Tibial nerve (tissue), 4 donors: ENCODE data around the gene EYS. TPM values are rescaled to one million over a fixed set of nuclear protein-coding genes. Genes with fewer than 3 reads are reported as not detected.

ENCODE experiments used
- DNase-seq, 2 donors: peaks; one replicate each; pipeline ENCODE4 v3.0.0-alpha.2; 2019; ENCODE audit warnings: low spot score in 2 of 2
- H3K27ac ChIP-seq, 4 donors: fragments of 200-600 bp; sonication (generic) in 3 of 4; one replicate each; pipeline ENCODE4 v1.5.1; 2017 to 2019; ENCODE audit warnings: mild to moderate bottlenecking in 1 of 4
- H3K27me3 ChIP-seq, 2 donors: fragments of 200-600 bp; sonication (generic) in 1 of 2; one replicate each; pipeline versions ENCODE4 v1.5.1 to v1.6.0; 2017 to 2019
- H3K36me3 ChIP-seq, 3 donors: fragments of 200-600 bp; sonication (generic); one replicate each; pipeline ENCODE4 v1.5.1; 2018 to 2019
- H3K4me1 ChIP-seq, 4 donors: fragments of 200-600 bp; sonication (generic) in 3 of 4; one replicate each; pipeline ENCODE4 v1.5.1; 2017 to 2019
- H3K4me3 ChIP-seq, 4 donors: fragments of 200-600 bp; sonication (generic) in 3 of 4; one replicate each; pipeline ENCODE4 v1.5.1; 2017 to 2019; ENCODE audit warnings: mild to moderate bottlenecking in 1 of 4, moderate library complexity in 1 of 4
- H3K9me3 ChIP-seq, 4 donors: fragments of 200-600 bp; sonication (generic) in 3 of 4; one replicate each; pipeline ENCODE4 v1.5.1; 2017 to 2019
- EP300 ChIP-seq, 2 donors: sonication (generic); formaldehyde crosslinking; IDR thresholded peaks; one replicate each; pipeline ENCODE4 v1.6.1; 2017; ENCODE audit warnings: antibody characterized with exemption in 2 of 2, mild to moderate bottlenecking in 1 of 2
- POLR2A ChIP-seq, 2 donors: fragments of 450-650 bp; IDR thresholded peaks; one replicate each; pipeline ENCODE4 v1.6.1; 2017; ENCODE audit warnings: antibody characterized with exemption in 2 of 2, mild to moderate bottlenecking in 2 of 2, moderate library complexity in 2 of 2
- WGBS, 2 donors: methylation state at CpG; one replicate each; pipeline ENCODE4 v1.1.5; 2018; 5-methylcytosine and 5-hydroxymethylcytosine counted together
- total RNA-seq, 4 donors: library from RNA; depleted of rRNA; stranded (reverse); fragments of >200 nt; gene quantifications; one replicate each; pipeline ENCODE4 v1.1.0, GENCODE V29; 2016
- TF ChIP-seq, protein P1 (sequence below), 5 experiments: fragments of 200-600 bp in 3 of 5; fragments of 450-650 bp in 2 of 5; sonication (generic) in 3 of 5; IDR thresholded peaks; one replicate each; pipeline ENCODE4 v1.5.1; 2016 to 2019; ENCODE audit warnings: antibody characterized with exemption in 5 of 5, mild to moderate bottlenecking in 3 of 5, moderate library complexity in 2 of 5

EYS gene
- total RNA-seq, 4 donors from 2014 or later = under 0.01 to 4.5 (median 0.39) TPM; not detected in 1

DNA sequence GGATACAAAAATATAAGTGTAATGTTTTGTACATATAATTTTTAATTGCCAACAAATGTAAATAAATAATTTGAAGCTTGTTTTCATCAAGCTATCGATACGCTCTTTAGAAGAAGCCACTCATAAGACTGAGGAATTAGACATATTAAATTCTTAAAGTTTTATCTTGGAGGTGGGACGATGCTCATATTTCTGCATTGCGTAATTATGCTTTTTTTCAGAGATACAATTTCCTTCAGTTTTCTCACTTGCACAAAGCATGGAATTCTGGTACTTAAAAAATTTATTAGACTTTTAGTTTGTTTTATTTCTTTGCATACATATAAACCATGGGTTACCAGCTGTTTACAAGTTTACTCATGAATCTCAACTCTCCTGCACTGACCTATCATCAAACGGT lies 980.0 kb downstream of the EYS start:
- Histone ChIP-seq H3K27me3 (no peaks in the 10 kb centered on the region), H3K27ac (no peak overlapping the region), H3K36me3 (no peaks in the 10 kb centered on the region), H3K9me3 (peaks cover 0 to 4% (median 0%) of the 10 kb centered on the region in 4 donors), H3K4me1 (no peaks in the 10 kb centered on the region), H3K4me3 (no peak overlapping the region)
- 92 to 95% methylated on average over 5 of the region's 5 CpGs for WGBS, 2 donors
- DNase-seq = no peak
- TF ChIP-seq POLR2A (IDR thresholded peaks at IDR 0.05) = no peak
- no peak for TF ChIP-seq EP300 (IDR thresholded peaks at IDR 0.05)
- TF ChIP-seq, protein P1, sequence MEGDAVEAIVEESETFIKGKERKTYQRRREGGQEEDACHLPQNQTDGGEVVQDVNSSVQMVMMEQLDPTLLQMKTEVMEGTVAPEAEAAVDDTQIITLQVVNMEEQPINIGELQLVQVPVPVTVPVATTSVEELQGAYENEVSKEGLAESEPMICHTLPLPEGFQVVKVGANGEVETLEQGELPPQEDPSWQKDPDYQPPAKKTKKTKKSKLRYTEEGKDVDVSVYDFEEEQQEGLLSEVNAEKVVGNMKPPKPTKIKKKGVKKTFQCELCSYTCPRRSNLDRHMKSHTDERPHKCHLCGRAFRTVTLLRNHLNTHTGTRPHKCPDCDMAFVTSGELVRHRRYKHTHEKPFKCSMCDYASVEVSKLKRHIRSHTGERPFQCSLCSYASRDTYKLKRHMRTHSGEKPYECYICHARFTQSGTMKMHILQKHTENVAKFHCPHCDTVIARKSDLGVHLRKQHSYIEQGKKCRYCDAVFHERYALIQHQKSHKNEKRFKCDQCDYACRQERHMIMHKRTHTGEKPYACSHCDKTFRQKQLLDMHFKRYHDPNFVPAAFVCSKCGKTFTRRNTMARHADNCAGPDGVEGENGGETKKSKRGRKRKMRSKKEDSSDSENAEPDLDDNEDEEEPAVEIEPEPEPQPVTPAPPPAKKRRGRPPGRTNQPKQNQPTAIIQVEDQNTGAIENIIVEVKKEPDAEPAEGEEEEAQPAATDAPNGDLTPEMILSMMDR (IDR thresholded peaks at IDR 0.05) = no peak

DNA sequence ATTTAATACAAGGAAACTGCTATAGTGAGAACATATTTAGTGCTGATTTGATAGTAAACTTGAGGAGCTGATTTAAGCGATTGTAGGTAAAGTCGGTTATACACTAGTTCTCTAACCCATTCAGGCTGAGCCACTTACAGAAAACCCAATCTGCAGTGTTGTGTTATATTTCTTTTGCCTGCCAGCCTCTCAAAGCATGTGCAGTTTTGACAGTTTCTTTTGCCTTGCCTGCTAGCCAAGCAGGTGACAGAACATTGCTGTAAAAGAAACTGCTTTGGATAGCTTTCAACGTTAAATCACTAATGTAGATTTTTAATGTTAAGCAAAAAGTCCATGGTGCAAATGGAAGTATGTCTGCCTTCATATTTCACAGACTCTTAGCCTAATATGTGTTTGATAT lies 982.9 kb downstream of the EYS start:
- H3K4me1 ChIP-seq = no peaks in the 10 kb centered on the region
- H3K9me3 ChIP-seq = peaks cover 0 to 4% (median 0%) of the 10 kb centered on the region in 4 donors
- H3K4me3 ChIP-seq = no peak overlapping the region
- WGBS, 2 donors = 88 to 89% methylated on average over 3 of the region's 3 CpGs
- no peak for DNase-seq
- H3K36me3 ChIP-seq = no peaks in the 10 kb centered on the region
- no peak for TF ChIP-seq POLR2A (IDR thresholded peaks at IDR 0.05)
- TF ChIP-seq, protein P1 (IDR thresholded peaks at IDR 0.05) = no peak
- TF ChIP-seq EP300 (IDR thresholded peaks at IDR 0.05) = no peak
- H3K27ac ChIP-seq = no peak overlapping the region
- H3K27me3 ChIP-seq = no peaks in the 10 kb centered on the region

- H3K9me3 ChIP-seq = no peaks in the 10 kb centered on the region
- WGBS, 2 donors = 75% methylated on average over 5 of the region's 5 CpGs
- no peaks in the 10 kb centered on the region for H3K36me3 ChIP-seq
- H3K4me3 ChIP-seq = no peak overlapping the region
- no peak overlapping the region for H3K27ac ChIP-seq
- no peaks in the 10 kb centered on the region for H3K4me1 ChIP-seq
- DNase-seq = no peak
- TF ChIP-seq EP300 (IDR thresholded peaks at IDR 0.05) = no peak
- no peak for TF ChIP-seq POLR2A (IDR thresholded peaks at IDR 0.05)
- TF ChIP-seq, protein P1 (IDR thresholded peaks at IDR 0.05) = no peak
- H3K27me3 ChIP-seq = no peaks in the 10 kb centered on the region
Observed at GRCh38 chr6:64723327-64724058, 983.5 kb downstream of the EYS start.

DNA sequence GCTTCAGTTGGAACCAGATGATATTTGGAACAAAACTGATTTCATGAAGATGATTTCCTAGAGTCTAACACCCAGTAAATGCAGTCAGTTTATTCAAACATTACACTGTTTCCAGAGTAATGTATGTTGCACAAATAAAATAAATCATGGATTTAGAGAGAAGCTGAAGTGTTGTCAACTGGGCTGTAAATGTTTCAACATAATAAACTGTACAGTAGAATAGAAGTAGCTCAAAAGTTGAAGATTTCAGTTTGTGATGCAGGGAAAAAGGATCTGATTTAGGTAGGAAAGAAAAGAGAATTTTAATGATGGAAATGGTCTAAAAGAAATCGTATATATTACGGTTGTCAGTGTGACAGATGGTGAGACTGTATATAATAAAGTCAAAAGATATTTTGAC lies 985.2 kb downstream of the EYS start:
- Histone ChIP-seq H3K27ac (no peak overlapping the region), H3K4me3 (no peak overlapping the region), H3K36me3 (no peaks in the 10 kb centered on the region), H3K9me3 (no peaks in the 10 kb centered on the region), H3K27me3 (no peaks in the 10 kb centered on the region), H3K4me1 (no peaks in the 10 kb centered on the region)
- TF ChIP-seq EP300 (IDR thresholded peaks at IDR 0.05) (no peak), POLR2A (IDR thresholded peaks at IDR 0.05) (no peak)
- TF ChIP-seq, protein P1 (IDR thresholded peaks at IDR 0.05) = no peak
- DNase-seq = no peak
- WGBS, 2 donors = 93 to 96% methylated on average over 2 of the region's 2 CpGs

DNA sequence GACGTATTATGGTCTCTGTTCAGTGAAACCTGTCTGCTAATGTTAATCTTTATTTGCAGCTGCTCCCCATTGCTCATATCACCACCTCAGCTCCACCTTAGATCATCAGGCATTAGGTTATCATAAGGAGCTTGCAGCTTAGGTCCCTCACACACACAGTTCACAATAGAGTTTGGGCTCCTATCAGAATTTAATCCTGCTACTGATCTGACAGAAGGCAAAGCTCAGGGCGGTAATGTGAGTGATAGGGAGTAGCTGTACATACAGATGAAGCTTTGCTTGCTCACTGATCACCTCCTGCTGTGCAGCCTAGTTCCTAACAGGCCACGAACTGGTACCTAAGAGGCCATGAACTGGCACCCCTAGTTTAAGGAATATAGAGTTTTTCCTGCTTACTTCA lies 989.7 kb downstream of the EYS start:
- H3K36me3 ChIP-seq = no peaks in the 10 kb centered on the region
- TF ChIP-seq EP300 (IDR thresholded peaks at IDR 0.05) (no peak), POLR2A (IDR thresholded peaks at IDR 0.05) (no peak)
- TF ChIP-seq, protein P1 (IDR thresholded peaks at IDR 0.05) = no peak
- no peaks in the 10 kb centered on the region for H3K9me3 ChIP-seq
- 89 to 92% methylated on average over 3 of the region's 3 CpGs for WGBS, 2 donors
- H3K4me3 ChIP-seq = no peak overlapping the region
- no peak for DNase-seq
- H3K27ac ChIP-seq = no peak overlapping the region
- H3K4me1 ChIP-seq = no peaks in the 10 kb centered on the region
- no peaks in the 10 kb centered on the region for H3K27me3 ChIP-seq
